Measurements from ENCODE around the gene ASAP2. TPM values are rescaled to one million over a fixed set of nuclear protein-coding genes. Genes with fewer than 3 reads are reported as not detected.

ASAP2 gene
- total RNA-seq, 1 experiment from 2014 or later: 12.6 TPM

- Mint-ChIP-seq H3K4me1 (peaks cover 2 to 4% of the 10 kb centered on the region in 2 experiments; a peak in 2 of 4 replicates), H3K4me3 (no peak overlapping the region), H3K36me3 (ENCODE audit: insufficient read depth in 1 of 3, low read depth in 3 of 3) (peaks cover 1 to 17% (median 8%) of the 10 kb centered on the region in 3 experiments; a peak in 6 of 7 replicates), H3K9me3 (no peaks in the 10 kb centered on the region), H3K27me3 (ENCODE audit: low read depth) (no peaks in the 10 kb centered on the region), H3K27ac (peak overlapping the region in 1 of 3 experiments; percentile 55; a peak in 2 of 7 replicates)
- no peaks in the 10 kb centered on the region for H3K23me2 ChIP-seq (ENCODE audit: insufficient read length, low read depth, low read length, poor library complexity, severe bottlenecking)
- H3K79me1 ChIP-seq (ENCODE audit: insufficient read depth, low read depth, low read length, poor library complexity, severe bottlenecking): no peaks in the 10 kb centered on the region
- H4K91ac ChIP-seq (ENCODE audit: insufficient read length, low read depth, low read length): no peak overlapping the region
- no CpG with 5 or more reads among the region's 8 CpGs for WGBS (ENCODE audit: extremely low coverage, insufficient read length, low lambda C conversion rate)
- no peak overlapping the region for H4K5ac ChIP-seq (ENCODE audit: insufficient read length, low read depth, low read length)
- no peaks in the 10 kb centered on the region for H3K79me2 ChIP-seq (ENCODE audit: insufficient read depth, low read length)
- TF ChIP-seq, protein P1, sequence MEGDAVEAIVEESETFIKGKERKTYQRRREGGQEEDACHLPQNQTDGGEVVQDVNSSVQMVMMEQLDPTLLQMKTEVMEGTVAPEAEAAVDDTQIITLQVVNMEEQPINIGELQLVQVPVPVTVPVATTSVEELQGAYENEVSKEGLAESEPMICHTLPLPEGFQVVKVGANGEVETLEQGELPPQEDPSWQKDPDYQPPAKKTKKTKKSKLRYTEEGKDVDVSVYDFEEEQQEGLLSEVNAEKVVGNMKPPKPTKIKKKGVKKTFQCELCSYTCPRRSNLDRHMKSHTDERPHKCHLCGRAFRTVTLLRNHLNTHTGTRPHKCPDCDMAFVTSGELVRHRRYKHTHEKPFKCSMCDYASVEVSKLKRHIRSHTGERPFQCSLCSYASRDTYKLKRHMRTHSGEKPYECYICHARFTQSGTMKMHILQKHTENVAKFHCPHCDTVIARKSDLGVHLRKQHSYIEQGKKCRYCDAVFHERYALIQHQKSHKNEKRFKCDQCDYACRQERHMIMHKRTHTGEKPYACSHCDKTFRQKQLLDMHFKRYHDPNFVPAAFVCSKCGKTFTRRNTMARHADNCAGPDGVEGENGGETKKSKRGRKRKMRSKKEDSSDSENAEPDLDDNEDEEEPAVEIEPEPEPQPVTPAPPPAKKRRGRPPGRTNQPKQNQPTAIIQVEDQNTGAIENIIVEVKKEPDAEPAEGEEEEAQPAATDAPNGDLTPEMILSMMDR (conservative IDR thresholded peaks at IDR 0.05): no peak
- no peak overlapping the region for H4K8ac ChIP-seq (replicated peaks; ENCODE audit: insufficient read length, low read depth, low read length)
- no peaks in the 10 kb centered on the region for H4K20me1 ChIP-seq (ENCODE audit: control insufficient read depth, insufficient read depth, insufficient read length)
- no peaks in the 10 kb centered on the region for H3K27me3 ChIP-seq (ENCODE audit: insufficient read depth, low read length)
- no peak for DNase-seq
- no peak overlapping the region for H3K9ac ChIP-seq (ENCODE audit: extremely low read depth, insufficient read length, low read length)
- no peak overlapping the region for H3K23ac ChIP-seq (ENCODE audit: insufficient read length, low read depth, low read length)
- H3K4me2 ChIP-seq (ENCODE audit: insufficient read depth, insufficient read length, low read length): no peak overlapping the region
- H3K9me3 ChIP-seq (ENCODE audit: control insufficient read depth, low read depth, low read length): no peaks in the 10 kb centered on the region
- H3K18ac ChIP-seq (ENCODE audit: insufficient read length, low read depth, low read length): no peak overlapping the region
- no peak overlapping the region for H3K14ac ChIP-seq (ENCODE audit: insufficient read depth, low read length)
- no peak overlapping the region for H2BK5ac ChIP-seq (ENCODE audit: insufficient read length, low read length)
- H3K56ac ChIP-seq (ENCODE audit: insufficient read length, low read depth, low read length): no peak overlapping the region
- no peak overlapping the region for H2BK120ac ChIP-seq (ENCODE audit: low read depth, low read length, poor library complexity, severe bottlenecking)
- H3K27ac ChIP-seq (ENCODE audit: insufficient read length, low read depth, low read length): no peak overlapping the region
- no peaks in the 10 kb centered on the region for H3K4me1 ChIP-seq (ENCODE audit: insufficient read depth, low read length)
- no peak overlapping the region for H3K4ac ChIP-seq (ENCODE audit: low read depth, low read length)
- no peak overlapping the region for H2BK20ac ChIP-seq (ENCODE audit: low read depth, low read length, poor library complexity, severe bottlenecking)
- no peak overlapping the region for H2AFZ ChIP-seq (ENCODE audit: low read length)
- no peak overlapping the region for H3T11ph ChIP-seq (ENCODE audit: low read length)
- H2BK12ac ChIP-seq (ENCODE audit: insufficient read length, low read depth, low read length): no peak overlapping the region
- H2AK5ac ChIP-seq (ENCODE audit: insufficient read length, low read length): no peak overlapping the region
- no peak overlapping the region for H2BK15ac ChIP-seq (ENCODE audit: low read depth, low read length)
Measured at GRCh38 chr2:9342659-9343058, 136.0 kb downstream of the ASAP2 start.

All from H9 (cell line).